DOHH2 (cell line): ENCODE results near the gene WASL.

ENCODE experiments used
- EZH2phosphoT487 ChIP-seq: fragments of 200-600 bp; sonication (generic); IDR thresholded peaks from 2 replicates; pipeline ENCODE4 v1.6.1; 2017; ENCODE audit warnings: borderline replicate concordance, mild to moderate bottlenecking, antibody characterized with exemption, low read length, moderate library complexity, mixed read lengths
- TF ChIP-seq, protein P1 (sequence below): fragments of 200-600 bp; sonication (generic); IDR thresholded peaks from one replicate; pipeline ENCODE4 v1.5.1; 2014; ENCODE audit warnings: antibody characterized with exemption, mild to moderate bottlenecking, low read depth, low read length; ENCODE audit not compliant: poor library complexity, severe bottlenecking

DNA sequence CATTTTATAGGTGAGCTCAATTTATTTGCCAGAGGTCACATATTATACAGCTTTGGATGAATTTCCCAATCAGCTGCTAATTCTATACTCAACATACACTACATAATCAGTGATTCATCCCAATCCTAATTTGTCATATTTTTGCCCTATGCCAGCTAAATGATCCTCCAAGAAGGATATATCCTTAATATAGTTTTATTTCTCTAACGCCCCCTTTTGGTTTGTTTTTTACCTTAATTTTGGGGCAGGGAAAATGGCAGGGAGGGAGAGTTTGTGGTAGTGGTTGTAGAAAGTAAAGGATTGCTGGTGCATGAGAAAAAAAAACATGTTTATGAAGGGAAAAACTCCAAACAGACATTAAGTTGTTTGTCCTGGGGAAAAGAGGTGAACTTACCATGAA is 31.9 kb downstream of the WASL start:
- TF ChIP-seq, protein P1, sequence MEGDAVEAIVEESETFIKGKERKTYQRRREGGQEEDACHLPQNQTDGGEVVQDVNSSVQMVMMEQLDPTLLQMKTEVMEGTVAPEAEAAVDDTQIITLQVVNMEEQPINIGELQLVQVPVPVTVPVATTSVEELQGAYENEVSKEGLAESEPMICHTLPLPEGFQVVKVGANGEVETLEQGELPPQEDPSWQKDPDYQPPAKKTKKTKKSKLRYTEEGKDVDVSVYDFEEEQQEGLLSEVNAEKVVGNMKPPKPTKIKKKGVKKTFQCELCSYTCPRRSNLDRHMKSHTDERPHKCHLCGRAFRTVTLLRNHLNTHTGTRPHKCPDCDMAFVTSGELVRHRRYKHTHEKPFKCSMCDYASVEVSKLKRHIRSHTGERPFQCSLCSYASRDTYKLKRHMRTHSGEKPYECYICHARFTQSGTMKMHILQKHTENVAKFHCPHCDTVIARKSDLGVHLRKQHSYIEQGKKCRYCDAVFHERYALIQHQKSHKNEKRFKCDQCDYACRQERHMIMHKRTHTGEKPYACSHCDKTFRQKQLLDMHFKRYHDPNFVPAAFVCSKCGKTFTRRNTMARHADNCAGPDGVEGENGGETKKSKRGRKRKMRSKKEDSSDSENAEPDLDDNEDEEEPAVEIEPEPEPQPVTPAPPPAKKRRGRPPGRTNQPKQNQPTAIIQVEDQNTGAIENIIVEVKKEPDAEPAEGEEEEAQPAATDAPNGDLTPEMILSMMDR, result peak; percentile 21
- no peak for TF ChIP-seq EZH2phosphoT487
